Measurements from ENCODE around the gene SELENOS.

Gene SELENOS

DNA sequence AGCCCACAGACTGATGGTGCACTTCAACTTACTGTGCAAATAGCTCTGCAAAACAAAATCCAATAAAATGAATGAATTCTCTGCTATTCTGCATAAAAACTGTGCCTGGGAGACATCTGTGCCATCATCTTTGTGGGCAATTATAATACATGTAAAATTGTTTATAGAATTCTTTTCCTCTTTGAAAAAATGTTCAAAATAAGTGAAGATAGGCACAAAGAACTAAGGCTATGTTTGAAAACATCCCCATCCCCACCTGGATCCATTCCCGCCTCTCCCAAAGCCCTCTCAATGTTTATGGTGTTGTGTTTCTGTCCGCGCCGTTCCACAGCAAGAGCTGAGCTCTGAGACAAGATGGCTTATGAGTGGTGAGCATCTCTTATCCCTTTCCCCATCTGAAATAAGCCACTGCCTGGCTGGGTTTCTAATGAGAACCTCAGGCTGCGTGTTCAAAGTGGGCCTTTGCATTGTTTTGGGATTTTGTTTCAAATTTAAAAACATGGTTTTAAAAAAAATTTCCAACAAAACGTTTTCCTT lies 40.1 kb upstream of the SELENOS start:
- TF ChIP-seq GATA1 (IDR thresholded peaks at IDR 0.05; ENCODE audit: low read depth, low read length): no peak
- no peak for TF ChIP-seq POLR2A (IDR thresholded peaks at IDR 0.05; ENCODE audit: low read length)

DNA sequence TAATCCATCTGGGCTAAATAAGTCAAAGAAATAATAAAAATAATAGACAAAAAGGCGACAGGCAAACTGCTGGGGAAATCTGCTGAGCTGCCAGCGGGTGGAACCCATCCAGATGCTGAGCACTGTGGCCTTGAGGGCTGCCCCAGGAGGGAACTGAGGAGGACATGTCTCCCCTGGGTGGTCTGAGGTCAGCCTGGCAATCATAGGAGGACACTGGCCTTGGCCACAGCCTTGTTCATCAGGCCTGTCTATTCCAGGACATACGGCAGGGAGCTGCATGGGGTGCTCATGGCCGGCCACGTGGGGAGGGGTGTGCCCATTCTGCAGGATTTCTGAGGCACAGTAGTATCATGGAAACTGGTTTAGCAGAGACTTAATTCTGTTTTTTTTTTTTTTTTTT lies 39.2 kb upstream of the SELENOS start:
- TF ChIP-seq GATA1 (IDR thresholded peaks at IDR 0.05; ENCODE audit: low read depth, low read length) (no peak), POLR2A (IDR thresholded peaks at IDR 0.05; ENCODE audit: low read length) (no peak)
- DNase-seq: no peak

More for the DNA sequence above, 40.1 kb upstream of the SELENOS start:
- no peak for DNase-seq

DNA sequence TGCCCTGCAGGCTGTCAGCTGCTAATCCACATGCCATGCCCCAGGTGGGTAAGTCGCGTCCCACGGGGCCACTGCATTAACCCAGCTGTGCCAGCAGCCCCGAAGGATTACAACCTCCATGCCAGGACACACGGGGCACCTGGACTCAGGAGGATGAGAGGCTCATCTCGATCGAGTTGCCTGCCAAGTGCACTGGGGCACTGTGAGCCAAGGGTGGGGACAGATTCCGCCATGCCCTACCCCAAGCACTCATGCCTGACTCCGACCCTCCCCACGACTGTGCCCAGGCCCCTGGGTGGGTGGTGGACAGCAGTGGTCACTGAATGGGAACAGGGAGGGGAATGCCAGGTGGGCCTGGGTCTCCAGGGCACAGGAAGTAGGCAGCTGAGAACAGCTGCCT lies 38.5 kb upstream of the SELENOS start:
- DNase-seq: no peak
- TF ChIP-seq POLR2A (IDR thresholded peaks at IDR 0.05; ENCODE audit: low read length): no peak
- TF ChIP-seq GATA1 (IDR thresholded peaks at IDR 0.05; ENCODE audit: low read depth, low read length): no peak

DNA sequence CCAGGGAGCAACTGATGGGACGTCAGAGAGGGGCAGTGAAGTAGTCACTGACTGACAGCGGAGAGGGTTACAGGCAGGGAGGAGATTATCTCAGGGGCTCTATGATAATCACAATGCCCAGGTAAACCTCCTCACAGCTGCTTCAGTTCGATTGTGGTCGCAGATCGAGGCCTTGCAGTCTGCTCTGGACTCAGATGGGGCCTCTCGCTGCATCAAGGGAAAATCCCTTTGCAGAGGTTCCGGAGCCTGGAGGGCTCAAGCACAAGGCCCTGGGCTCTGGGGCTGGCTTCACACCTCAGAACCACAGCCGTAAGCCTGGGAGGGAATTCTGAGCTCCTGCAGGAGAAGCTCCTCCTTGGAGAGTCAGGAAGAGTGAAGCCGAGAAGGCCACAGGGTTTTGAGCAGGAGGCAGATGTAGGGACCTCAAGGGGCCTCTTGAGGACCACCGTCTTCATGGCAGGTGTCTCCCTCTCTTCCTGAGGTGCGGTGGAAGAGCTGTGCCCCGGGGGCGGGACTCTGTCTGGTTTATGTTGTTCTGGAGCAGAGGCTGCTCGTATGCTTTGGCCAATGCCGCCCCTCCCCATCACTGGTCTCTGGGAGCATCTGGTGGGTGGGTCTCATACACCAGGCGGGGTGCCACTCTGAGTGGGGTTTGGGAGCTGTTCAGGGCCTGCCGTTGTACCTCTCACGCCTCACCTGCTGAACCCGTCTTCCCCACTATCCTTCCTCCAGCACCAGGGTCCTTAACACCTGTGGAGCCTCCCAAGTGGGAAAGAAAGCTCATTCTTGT lies 37.2 kb upstream of the SELENOS start:
- DNase-seq: no peak
- TF ChIP-seq GATA1 (IDR thresholded peaks at IDR 0.05; ENCODE audit: low read depth, low read length) (no peak), POLR2A (IDR thresholded peaks at IDR 0.05; ENCODE audit: low read length) (no peak)

DNA sequence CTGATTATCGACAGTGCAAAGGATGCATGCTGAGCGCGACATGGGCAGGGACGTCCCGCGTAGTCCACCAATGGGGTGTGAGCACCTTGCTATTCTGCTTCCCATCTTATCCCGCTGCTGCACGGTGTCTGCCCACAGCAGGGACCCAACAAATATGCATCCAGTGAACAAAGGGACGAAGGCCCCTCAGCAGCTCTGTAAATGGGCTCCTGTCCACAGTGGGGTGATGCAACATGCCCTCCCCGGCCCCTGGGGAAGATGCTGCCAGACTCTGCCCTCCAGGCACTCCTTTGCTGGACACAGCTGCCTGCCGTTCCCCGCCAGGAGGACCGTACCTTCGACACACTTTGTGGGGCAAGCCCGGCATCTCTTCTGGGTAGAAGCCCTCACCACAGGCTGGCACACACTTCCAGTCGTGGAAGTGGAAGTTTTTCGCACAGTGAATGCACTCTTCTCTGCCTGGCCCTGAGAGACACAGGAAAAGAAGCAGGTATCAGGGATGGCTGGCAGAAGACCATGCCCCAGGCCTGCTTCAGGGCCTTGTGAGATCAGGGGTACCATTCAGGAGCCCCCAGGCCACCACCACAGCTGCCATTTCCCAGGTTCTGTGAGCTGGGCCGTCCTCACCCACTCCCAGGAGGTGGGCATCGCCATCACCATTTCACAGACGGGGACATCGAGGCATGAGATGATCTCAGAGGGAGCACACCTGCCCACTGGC lies 35.9 kb upstream of the SELENOS start:
- no peak for TF ChIP-seq POLR2A (IDR thresholded peaks at IDR 0.05; ENCODE audit: low read length)
- TF ChIP-seq GATA1 (IDR thresholded peaks at IDR 0.05; ENCODE audit: low read depth, low read length): no peak
- no peak for DNase-seq

DNA sequence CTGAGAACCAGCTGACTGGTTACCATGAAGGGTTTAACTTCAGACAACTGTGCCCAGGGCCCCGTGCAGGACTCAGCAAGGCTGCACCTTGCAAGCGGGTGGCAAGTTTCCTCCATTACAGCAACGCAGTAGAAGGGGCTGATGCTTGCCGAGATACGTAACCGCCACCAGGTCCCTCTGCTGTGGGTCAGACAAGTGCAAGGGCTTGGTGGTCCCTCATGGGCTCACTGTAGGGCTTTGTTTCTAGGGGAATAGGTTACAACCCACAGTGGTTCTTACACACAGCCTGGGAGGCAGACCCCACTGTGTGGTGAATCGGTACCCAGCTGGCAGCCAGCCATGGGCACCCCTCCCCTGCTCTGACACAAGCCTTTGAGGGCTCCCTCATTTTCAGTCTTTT lies 33.2 kb upstream of the SELENOS start:
- DNase-seq: no peak

GRCh38 chr15:101310161-101310480 lies 32.8 kb upstream of the SELENOS start:
- DNase-seq: no peak
- no peak for TF ChIP-seq POLR2A (IDR thresholded peaks at IDR 0.05; ENCODE audit: low read length)

More for the DNA sequence above, 33.2 kb upstream of the SELENOS start:
- TF ChIP-seq POLR2A (IDR thresholded peaks at IDR 0.05; ENCODE audit: low read length) (no peak), GATA1 (IDR thresholded peaks at IDR 0.05; ENCODE audit: low read depth, low read length) (no peak)

DNA sequence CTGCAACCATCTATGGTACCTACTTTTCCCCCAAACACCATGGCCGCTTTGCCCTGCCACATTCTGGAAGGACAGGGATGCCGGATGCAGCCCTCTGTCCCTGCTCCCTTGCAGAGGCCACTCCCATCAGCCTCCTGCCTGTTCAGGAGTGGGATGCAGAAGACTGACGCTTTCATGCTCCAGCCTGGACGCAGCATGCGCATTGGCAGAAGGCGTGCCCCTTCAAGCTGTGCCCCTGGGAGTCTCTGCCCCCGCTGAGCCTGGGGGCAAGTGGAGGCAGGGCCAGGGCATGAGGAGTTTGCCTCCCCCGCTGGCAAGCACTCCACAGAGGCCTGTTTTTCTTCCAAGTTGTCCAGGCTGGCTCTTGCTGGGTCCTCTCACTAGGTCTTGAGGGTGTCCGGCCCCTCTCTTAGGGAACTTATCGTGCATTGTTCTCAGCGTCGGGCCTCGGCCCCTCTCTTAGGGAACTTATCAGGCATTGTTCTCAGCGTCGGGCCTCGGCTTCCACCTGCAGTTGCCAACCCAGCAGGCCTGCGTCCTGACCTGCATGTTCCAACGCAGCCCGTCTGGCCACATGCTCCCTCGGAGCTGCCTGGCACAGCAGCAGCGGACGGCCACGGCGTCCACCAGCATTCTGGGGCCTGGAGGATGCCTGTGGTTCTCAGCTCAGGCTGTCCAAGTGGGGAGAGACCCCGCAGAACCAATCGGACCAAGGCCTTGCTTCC lies 32.3 kb upstream of the SELENOS start:
- DNase-seq: no peak
- TF ChIP-seq GATA1 (IDR thresholded peaks at IDR 0.05; ENCODE audit: low read depth, low read length) (no peak), POLR2A (IDR thresholded peaks at IDR 0.05; ENCODE audit: low read length) (no peak)

DNA sequence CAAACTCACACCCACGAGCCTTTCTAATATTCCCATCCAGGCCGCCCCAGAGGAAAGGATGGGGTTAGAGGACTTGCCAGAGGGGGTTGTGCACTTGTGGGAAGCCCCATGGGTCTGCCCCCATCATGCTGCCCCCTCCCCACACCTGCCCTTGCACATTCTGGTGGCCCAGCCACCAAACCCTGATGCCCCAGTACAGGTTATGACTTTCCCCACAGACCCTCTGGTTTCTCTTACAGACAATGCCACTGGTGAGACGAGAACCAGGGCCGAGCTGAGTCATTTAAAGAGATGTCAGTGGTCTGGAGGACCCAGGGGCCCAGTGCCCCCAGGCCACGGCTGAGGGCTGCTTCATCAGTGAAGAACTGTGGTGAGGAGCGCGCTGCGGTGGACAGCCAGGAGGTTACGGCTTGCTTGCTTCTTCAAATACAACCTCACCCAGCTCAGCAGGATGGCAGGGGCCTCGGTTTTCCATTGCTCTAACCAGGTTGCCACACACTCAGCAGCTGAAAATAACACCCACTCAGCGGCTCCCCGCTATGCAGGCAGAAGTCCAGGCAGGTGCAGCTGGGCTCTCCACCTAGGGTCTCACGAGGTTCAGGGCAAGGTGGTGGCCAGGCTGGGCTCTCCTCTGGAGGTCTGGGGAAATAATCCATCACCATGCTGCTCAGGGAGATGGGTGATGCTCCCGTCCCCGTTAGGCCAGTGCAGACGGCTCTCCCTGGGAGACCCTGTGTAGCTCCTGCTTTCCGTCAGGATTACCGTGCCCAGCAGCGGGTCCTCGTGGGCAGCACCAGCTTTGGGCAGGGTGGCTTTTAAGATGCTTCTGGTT lies 31.5 kb upstream of the SELENOS start:
- DNase-seq: no peak
- TF ChIP-seq GATA1 (IDR thresholded peaks at IDR 0.05; ENCODE audit: low read depth, low read length): no peak
- TF ChIP-seq POLR2A (IDR thresholded peaks at IDR 0.05; ENCODE audit: low read length): no peak

GRCh38 chr15:101307897-101308603 lies 30.8 kb upstream of the SELENOS start:
- TF ChIP-seq POLR2A (IDR thresholded peaks at IDR 0.05; ENCODE audit: low read length) (no peak), GATA1 (IDR thresholded peaks at IDR 0.05; ENCODE audit: low read depth, low read length) (no peak)
- no peak for DNase-seq

GRCh38 chr15:101307048-101307896 lies 30.0 kb upstream of the SELENOS start:
- no peak for DNase-seq
- no peak for TF ChIP-seq POLR2A (IDR thresholded peaks at IDR 0.05; ENCODE audit: low read length)
- no peak for TF ChIP-seq GATA1 (IDR thresholded peaks at IDR 0.05; ENCODE audit: low read depth, low read length)
